Keratinocyte (primary cell): Measurements from ENCODE around the gene LRRC3C.

Experiments
- EZH2 ChIP-seq: IDR thresholded peaks from one replicate; pipeline ENCODE4 v1.6.1; 2012; ENCODE audit warnings: inconsistent platforms, mild to moderate bottlenecking, low read length, moderate library complexity
- TF ChIP-seq, protein P1 (sequence below), 3 experiments: IDR thresholded peaks in 1 of 3; conservative IDR thresholded peaks in 1 of 3; optimal IDR thresholded peaks in 1 of 3; 2 replicates in 2 of 3; 3 replicates in 1 of 3; pipeline versions ENCODE3 to v1.5.1; 2011; ENCODE audit warnings: low read length in 3 of 3, mild to moderate bottlenecking in 3 of 3, moderate library complexity in 2 of 3, control low read depth in 1 of 3, inconsistent platforms in 1 of 3; ENCODE audit not compliant: insufficient read depth in 2 of 3; ENCODE audit errors: extremely low read depth in 1 of 3

DNA sequence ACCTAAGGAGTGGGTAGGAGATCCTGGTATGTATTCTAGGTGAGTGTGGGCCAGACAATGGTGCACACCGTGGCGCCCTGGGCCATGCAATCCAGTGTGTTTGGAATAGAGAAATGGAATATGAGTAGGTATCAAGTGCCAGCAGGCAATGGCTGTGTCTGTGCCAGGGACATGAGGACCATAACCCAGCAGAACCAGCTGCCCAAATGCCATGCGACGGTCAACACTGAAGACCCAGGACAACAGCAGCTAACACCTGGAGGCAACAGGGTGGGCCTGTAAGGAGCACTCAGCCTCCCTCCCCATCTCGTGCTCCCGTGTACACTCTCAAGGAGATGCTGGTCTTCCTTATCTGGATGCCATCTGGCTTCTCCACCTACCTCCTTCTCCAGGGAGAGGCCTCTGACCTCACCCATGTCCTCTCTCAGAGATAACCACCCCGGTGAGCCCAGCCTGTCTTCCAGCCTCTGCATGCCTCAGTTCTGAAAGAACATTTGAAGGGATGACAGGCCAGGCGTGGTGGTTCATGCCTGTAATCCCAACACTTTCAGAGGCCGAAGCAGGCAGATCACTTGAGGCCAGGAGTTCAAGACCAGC is 8.3 kb upstream of the LRRC3C start:
- TF ChIP-seq, protein P1, sequence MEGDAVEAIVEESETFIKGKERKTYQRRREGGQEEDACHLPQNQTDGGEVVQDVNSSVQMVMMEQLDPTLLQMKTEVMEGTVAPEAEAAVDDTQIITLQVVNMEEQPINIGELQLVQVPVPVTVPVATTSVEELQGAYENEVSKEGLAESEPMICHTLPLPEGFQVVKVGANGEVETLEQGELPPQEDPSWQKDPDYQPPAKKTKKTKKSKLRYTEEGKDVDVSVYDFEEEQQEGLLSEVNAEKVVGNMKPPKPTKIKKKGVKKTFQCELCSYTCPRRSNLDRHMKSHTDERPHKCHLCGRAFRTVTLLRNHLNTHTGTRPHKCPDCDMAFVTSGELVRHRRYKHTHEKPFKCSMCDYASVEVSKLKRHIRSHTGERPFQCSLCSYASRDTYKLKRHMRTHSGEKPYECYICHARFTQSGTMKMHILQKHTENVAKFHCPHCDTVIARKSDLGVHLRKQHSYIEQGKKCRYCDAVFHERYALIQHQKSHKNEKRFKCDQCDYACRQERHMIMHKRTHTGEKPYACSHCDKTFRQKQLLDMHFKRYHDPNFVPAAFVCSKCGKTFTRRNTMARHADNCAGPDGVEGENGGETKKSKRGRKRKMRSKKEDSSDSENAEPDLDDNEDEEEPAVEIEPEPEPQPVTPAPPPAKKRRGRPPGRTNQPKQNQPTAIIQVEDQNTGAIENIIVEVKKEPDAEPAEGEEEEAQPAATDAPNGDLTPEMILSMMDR (optimal IDR thresholded peaks at IDR 0.05 in 1 of 3, IDR thresholded peaks at IDR 0.05 in 1 of 3, conservative IDR thresholded peaks at IDR 0.05 in 1 of 3; ENCODE audit: extremely low read depth in 1 of 3, insufficient read depth in 2 of 3, low read length in 3 of 3): no peak
- no peak for TF ChIP-seq EZH2
